Activated gamma-delta T cell (primary cell): ENCODE data around the gene PTMA.
"Not testable (repeated sequence)": the region's sequence is repeated elsewhere in the genome, so short reads cannot be mapped to it uniquely, and the experiment has no call there.

ENCODE experiments used
- DNase-seq: peaks from one replicate; lab custom pipeline; 2025; lab: John Stamatoyannopoulos, UW

The PTMA gene

GRCh38 chr2:231716666-231717280 lies 8.4 kb downstream of the PTMA start:
- no peak for DNase-seq

- DNase-seq: no peak
Observed at GRCh38 chr2:231717281-231718171, 9.2 kb downstream of the PTMA start.

DNA sequence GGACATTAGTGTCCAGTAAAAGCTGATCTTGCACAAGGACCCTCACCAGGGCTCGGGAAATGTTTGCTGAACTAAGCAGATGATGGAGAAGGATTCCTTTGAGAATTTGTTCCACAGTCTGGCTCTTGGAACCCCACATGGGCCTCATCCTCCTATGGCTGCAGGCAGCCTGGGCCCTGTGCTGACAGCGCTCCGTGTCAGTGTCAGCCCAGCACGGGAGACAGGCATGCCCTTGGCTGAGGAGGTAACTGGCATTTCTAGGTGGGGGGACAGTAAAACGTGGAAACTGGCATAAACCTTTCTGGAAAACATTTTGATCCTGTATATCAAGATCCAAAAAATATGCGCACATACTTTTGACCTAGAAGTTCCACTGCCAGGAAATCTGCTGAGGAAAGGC lies 10.5 kb downstream of the PTMA start:
- no peak for DNase-seq

- DNase-seq: no peak
Observed at GRCh38 chr2:231720292-231720986, 12.1 kb downstream of the PTMA start.

GRCh38 chr2:231720987-231721966 lies 13.0 kb downstream of the PTMA start:
- DNase-seq: no peak

GRCh38 chr2:231722721-231723307 lies 14.5 kb downstream of the PTMA start:
- DNase-seq: no peak

GRCh38 chr2:231725476-231725875 lies 17.2 kb downstream of the PTMA start:
- DNase-seq: no peak

GRCh38 chr2:231726276-231726675 lies 18.0 kb downstream of the PTMA start:
- no peak for DNase-seq

DNA sequence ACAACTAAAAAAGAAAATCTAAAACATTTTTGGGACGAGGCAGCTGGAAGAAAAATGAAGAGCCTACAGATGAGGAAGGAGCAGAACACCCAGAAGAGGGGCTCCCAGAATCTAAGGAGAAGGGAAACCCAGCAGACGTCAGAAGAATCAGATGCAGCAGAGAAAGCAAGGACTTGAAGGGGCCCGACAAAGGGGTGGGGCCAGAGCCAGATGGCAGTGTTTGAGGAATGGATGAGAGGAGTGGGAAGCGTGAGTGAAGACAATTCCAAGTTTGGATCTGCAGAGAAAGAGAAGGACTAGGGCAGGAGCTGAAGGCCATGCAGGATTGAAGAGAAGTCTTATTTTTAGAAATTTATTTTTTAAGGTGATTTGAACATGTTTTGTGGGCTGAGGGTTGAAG lies 19.3 kb downstream of the PTMA start:
- no peak for DNase-seq

DNA sequence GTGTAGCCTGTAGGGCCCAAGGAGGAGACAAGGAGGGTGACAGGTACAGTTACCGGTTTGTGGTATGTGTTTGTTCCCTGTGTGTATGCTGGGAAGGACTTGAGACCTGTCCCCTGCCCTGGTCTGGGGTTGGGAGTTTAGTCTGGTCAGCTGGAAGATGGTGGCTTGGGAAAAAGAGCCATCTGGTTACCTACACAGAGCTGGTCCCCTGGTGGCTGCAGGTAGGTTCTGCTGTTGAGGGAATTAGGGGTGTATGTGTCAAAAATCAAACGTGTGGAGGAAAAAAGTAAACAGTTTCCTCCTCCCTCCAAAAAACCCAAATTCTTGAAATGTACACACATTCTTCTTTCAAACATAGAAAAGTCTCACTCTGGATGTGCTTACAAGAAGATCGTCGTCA lies 24.3 kb downstream of the PTMA start:
- DNase-seq: no peak

- DNase-seq: no peak
Observed at GRCh38 chr2:231737761-231738160, 29.4 kb downstream of the PTMA start.

DNA sequence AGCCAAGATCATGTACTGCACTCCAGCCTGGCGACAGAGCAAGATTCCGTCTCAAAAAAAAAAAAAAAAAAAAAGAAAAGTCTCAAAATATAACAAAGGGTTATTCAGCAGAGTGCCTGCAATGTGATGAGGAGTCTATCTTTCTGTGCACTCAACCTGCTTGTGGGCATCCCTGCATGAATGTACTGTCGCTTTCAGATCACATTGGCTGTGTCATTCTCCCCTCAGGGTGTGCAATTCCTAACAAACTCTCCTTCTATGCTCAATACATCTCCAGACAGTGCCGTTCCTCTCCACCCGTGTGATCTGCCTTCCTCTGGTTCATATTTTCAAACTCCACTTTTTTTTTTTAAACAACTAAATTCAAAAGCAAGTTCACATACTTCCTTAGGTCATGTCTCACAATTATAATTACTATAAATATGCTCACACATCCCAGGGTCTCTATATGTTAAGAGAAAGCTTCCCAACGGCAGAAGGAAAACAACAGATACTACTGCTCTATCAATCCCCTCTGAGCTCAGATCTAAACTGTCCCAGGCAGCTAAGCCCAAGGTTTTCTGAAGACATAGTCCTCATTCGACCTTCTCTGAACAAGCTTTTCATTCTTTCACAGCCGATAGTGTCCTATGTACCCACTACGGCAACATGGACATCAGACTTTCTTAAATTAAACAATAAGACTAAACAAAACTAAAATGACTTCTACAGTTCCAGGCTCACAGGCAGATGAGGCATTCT lies 35.2 kb downstream of the PTMA start:
- DNase-seq: no peak

DNA sequence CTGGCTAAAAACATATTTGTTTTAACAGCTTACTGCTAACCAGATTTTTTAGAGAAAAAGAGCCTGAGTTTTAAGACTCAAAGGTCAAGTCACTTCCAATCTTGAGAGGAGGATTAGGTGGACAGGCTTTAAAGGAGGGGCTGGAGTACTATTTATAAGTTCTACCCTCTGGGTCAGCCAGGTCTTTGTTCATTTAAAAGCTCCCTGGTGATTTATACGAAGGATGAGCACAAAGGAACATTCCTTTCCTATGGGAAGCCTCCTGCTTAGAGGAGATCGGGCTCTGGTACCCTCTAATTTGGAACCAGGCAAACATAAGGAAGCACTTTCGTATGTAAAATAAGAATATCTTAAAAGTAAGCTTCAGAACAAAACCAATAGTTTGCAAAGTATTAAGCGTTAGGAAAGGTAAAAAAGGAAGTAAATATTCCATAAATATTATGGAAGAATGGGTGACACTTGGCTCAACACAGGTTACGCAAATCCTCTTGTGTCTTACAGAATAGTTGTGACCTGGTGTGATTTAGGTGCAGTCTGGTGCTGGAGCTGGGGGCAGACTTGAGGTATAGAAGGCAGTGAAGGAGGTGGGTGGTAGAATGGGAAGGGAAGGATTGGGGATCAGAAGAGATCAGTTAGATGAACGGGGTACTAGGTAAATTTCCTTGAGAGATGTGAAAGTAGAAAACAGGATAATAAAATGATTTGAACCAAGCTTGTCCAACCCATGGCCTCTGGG lies 37.1 kb downstream of the PTMA start:
- no peak for DNase-seq

DNA sequence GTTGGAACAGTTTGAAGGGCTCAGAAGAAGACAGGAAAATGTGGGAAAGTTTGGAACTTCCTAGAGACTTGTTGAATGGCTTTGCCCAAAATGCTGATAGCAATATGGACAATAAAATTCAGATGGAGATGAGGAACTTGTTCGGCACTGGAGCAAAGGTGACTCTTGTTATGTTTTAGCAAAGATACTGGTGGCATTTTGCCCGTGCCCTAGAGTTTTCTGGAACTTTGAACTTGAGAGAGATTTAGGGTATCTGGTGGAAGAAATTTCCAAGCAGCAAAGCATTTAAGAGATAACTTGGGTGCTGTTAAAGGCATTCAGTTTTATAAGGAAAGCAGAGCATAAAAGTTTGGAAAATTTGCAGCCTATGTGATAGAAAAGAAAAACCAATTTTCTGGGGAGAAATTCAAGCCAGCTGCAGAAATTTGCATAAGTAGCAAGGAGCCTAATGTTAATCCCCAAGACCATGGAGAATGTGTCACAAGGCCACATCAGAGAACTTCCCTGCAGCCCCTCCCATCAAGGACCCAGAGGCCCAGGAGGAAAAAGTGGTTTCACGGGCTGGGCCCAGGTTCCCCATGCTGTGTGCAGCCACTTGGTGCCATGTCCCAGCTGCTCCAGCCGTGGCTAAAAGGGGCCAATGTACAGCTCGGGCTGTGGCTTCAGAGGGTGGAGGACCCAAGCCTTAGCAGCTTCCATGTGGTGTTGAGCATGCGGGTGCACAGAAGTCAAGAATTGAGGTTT lies 40.0 kb downstream of the PTMA start:
- not testable (repeated sequence) for DNase-seq

DNA sequence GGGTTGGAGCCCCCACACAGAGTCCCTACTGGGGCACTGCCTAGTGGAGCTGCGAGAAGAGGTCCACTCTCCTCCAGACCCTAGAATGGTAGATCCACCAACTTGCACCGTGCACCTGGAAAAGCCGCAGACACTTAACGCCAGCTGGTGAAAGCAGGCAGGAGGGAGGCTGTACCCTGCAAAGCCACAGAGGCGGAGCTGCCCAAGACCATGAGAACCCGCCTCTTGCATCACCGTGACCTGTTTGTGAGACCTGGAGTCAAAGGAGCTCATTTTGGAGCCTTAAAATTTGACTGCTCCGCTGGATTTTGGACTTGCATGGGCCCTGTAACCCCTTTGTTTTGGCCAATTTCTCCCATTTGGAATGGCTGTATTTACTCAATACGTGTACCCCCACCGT lies 40.7 kb downstream of the PTMA start:
- not testable (repeated sequence) for DNase-seq

DNA sequence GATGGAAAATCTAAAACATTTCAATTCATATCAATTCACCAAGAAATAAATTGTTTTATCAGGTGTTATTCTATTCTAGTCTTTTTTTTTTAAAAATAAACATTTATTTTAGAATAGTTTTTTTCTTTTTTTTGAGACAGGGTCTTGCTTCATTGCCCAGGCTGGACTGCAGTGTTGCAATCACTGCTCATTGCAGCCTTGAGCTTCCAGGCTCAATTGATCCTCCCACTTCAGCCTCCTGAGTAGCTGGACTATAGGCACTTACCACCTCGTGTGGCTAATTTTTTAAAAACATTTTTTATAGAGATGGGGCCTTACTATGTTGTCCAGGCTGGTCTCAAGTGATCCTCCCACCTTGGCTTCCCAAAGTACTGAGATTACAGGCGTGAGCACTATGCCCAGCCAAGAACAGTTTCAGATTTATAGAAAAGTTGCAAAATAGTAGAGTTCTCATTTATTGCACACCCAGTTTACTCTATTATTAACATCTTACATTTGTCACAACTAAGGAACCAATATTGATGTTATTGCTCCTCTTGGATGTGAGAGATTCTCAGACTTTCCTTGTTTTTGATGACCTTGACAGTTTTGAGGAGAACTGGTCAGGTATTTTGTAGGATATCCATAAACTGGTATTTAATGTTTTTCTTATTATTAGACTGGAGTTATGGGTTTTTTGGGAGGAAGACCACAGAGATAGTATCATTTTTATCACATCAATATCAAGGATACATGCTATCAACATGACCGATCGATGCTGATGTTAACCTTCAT lies 42.9 kb downstream of the PTMA start:
- no peak for DNase-seq

DNA sequence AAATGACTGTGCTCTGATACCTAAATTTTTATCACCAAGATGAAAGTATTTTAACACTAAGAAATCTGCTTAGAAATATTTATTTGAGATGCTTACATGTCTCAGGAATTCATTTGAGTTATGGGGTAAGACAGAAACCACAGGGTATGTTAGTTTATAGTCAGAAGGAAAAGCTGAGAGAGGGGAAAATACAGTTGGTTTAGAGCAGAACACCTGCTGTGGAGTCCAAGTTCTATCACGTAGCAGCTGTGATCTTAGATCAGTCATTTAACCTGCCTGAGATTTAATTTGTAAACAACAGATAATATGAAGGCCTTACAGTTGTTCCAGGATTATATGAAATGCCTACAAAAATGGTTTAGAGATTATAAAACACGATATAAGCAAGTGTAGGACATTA lies 43.7 kb downstream of the PTMA start:
- DNase-seq: no peak

GRCh38 chr2:231761735-231762134 lies 53.4 kb downstream of the PTMA start:
- DNase-seq: no peak
